Measurements from ENCODE around the gene YRDC. TPM values are rescaled to one million over a fixed set of nuclear protein-coding genes. Genes with fewer than 3 reads are reported as not detected.

The YRDC gene
- total RNA-seq, 1 donor from 2014 or later, result 18.6 TPM

- Mint-ChIP-seq H3K36me3 (peaks cover 8% of the 10 kb centered on the region), H3K4me1 (peaks cover 4% of the 10 kb centered on the region), H3K27me3 (ENCODE audit: low read depth) (no peaks in the 10 kb centered on the region), H3K9me3 (no peaks in the 10 kb centered on the region), H3K27ac (no peak overlapping the region), H3K4me3 (no peak overlapping the region)
- TF ChIP-seq CTCF (IDR thresholded peaks at IDR 0.05; ENCODE audit: unreplicated experiment), result no peak
- no peak for DNase-seq (ENCODE audit: low spot score in 2 of 2, unreplicated experiment in 2 of 2)
Observed at GRCh38 chr1:37850352-37850955, 42.4 kb upstream of the YRDC start.

DNA sequence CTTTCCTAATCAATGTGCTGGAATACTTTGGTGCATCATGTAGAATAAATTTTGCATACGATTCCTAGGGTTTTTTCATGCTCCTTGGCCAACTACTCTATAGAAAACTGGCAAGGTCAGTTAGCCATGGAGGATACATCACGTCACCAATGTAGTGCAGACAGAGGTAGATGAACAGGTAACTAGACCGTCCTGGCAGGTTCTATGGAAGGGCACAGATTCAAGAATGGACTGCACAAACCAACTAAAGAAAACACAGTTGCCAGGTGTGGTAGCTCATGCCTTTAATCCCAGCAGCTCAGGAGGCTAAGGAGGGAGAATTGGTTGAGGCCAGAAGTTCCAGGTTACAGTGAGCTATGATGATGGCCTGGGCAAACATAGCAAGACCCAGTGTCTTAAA lies 41.5 kb upstream of the YRDC start:
- H3K27me3 Mint-ChIP-seq (ENCODE audit: low read depth), result no peaks in the 10 kb centered on the region
- peaks cover 8% of the 10 kb centered on the region for H3K36me3 Mint-ChIP-seq
- DNase-seq (ENCODE audit: low spot score in 2 of 2, unreplicated experiment in 2 of 2), result no peak
- TF ChIP-seq CTCF (IDR thresholded peaks at IDR 0.05; ENCODE audit: unreplicated experiment), result no peak
- no peak overlapping the region for H3K4me3 Mint-ChIP-seq
- peaks cover 2% of the 10 kb centered on the region for H3K4me1 Mint-ChIP-seq
- H3K27ac Mint-ChIP-seq, result no peak overlapping the region
- no peaks in the 10 kb centered on the region for H3K9me3 Mint-ChIP-seq

GRCh38 chr1:37846647-37847339 lies 38.8 kb upstream of the YRDC start:
- H3K4me3 Mint-ChIP-seq, result no peak overlapping the region
- H3K4me1 Mint-ChIP-seq, result no peaks in the 10 kb centered on the region
- no peaks in the 10 kb centered on the region for H3K9me3 Mint-ChIP-seq
- no peak overlapping the region for H3K27ac Mint-ChIP-seq
- TF ChIP-seq CTCF (IDR thresholded peaks at IDR 0.05; ENCODE audit: unreplicated experiment), result no peak
- H3K36me3 Mint-ChIP-seq, result peaks cover 2% of the 10 kb centered on the region
- H3K27me3 Mint-ChIP-seq (ENCODE audit: low read depth), result no peaks in the 10 kb centered on the region
- DNase-seq (ENCODE audit: low spot score in 2 of 2, unreplicated experiment in 2 of 2), result no peak

DNA sequence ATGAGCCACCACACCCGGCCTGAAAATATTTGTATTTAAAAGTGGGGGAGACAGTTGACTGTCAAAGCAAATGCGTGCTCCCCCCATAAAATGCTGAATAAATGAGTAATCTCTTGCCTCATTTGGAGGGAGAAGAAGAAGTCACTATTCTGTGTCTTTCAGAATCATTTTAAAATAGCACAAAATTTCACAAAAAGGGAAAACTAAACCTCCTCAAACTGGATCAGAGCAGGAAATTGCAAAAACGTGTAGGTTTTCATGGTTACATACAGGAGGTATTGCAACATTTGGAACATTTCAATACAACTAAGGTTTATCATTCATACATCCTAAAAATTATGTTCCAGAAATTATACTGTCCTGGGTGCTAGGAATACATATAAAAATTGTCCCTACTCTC lies 37.8 kb upstream of the YRDC start:
- H3K36me3 Mint-ChIP-seq, result peaks cover 4% of the 10 kb centered on the region
- DNase-seq (ENCODE audit: low spot score in 2 of 2, unreplicated experiment in 2 of 2), result no peak

DNA sequence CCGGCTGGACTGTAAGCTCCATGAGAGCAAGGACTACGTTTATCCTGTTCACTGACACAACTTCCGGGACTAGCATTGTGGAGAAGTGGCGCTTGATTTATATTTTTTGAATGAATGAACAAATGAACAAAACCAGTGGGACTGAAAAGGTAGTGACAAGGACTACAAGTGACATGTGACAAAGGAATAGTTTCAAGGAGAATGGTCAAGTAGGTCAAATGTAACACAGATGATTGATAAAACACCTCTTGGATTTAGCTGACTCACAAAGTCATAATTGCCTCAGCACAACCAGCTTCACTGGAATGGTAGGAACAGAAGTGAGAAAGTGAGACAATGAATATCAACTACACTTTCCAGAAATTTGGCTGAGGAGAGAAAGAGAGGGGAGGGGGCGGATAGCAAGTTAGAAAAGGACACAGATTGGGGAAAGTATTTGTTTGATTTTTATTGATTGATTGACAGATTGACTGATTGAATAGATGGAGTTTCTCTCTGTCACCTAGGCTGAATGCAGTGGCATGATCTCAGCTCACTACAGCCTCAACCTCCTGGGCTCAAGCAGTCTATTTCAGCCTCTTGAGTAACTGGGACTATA lies 37.1 kb upstream of the YRDC start:
- TF ChIP-seq CTCF (IDR thresholded peaks at IDR 0.05; ENCODE audit: unreplicated experiment), result no peak
- no peaks in the 10 kb centered on the region for H3K27me3 Mint-ChIP-seq (ENCODE audit: low read depth)
- no peaks in the 10 kb centered on the region for H3K4me1 Mint-ChIP-seq
- no peaks in the 10 kb centered on the region for H3K9me3 Mint-ChIP-seq
- no peak for DNase-seq (ENCODE audit: low spot score in 2 of 2, unreplicated experiment in 2 of 2)
- no peak overlapping the region for H3K4me3 Mint-ChIP-seq
- peaks cover 4% of the 10 kb centered on the region for H3K36me3 Mint-ChIP-seq
- no peak overlapping the region for H3K27ac Mint-ChIP-seq

More for the DNA sequence above, 37.8 kb upstream of the YRDC start:
- no peak for TF ChIP-seq CTCF (IDR thresholded peaks at IDR 0.05; ENCODE audit: unreplicated experiment)
- Mint-ChIP-seq H3K9me3 (no peaks in the 10 kb centered on the region), H3K27me3 (ENCODE audit: low read depth) (no peaks in the 10 kb centered on the region), H3K4me3 (no peak overlapping the region), H3K4me1 (no peaks in the 10 kb centered on the region), H3K27ac (no peak overlapping the region)

All from mesothelial cell of epicardium (in vitro differentiated cells).